Measurements from ENCODE around the gene CCDC157. TPM values are rescaled to one million over a fixed set of nuclear protein-coding genes. Genes with fewer than 3 reads are reported as not detected.

Gene CCDC157
- total RNA-seq: 6.3 and 8.3 TPM in 2 replicates

DNA sequence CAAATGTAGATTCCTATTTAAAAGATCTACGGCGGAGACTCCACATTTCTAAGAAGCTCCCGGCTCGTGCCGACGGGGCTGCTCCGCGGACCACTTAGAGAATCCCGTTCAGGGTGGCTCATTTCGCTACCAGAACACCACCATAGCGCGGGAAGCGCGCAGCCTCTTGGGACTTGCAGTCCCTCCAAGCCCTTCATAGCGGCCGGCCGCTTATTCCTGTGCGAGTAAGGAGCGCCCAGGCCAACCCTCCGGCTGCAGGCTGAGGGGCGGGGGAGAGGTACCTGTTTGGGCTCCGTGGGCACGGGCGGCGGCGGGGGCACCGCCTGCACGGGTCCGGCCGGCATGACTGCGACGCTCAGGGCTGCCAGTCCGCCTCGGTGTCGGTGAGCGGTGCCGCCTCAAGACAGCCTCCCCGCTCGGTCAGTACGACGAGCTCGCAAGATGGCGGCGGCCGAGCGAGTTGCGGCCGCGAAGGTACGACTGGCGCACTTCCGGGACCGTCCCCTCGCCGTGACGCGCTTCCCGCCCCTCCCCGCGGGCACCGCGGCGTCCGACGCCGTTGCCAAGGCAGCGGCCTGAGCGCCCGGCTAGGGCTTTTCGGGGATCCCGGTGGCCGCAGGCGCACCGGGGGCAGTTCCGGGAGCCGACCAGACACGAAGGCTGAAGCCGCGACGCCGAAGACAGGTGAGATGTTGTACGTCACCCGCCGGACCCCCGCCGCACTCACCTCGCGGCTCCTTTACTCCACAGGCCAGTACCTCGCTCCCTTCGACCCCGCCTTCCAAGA lies at the start of gene CCDC157, which contains the start of gene SF3A1:
Gene CCDC157 (plus strand): TSS at position 559 of the 787 bp plus-strand sequence. CDS start 8,994 bp downstream, outside the sequence.
Gene SF3A1 (minus strand): TSS at position 446 of the 787 bp plus-strand sequence. CDS start 102 bp downstream, at position 344.

DNA sequence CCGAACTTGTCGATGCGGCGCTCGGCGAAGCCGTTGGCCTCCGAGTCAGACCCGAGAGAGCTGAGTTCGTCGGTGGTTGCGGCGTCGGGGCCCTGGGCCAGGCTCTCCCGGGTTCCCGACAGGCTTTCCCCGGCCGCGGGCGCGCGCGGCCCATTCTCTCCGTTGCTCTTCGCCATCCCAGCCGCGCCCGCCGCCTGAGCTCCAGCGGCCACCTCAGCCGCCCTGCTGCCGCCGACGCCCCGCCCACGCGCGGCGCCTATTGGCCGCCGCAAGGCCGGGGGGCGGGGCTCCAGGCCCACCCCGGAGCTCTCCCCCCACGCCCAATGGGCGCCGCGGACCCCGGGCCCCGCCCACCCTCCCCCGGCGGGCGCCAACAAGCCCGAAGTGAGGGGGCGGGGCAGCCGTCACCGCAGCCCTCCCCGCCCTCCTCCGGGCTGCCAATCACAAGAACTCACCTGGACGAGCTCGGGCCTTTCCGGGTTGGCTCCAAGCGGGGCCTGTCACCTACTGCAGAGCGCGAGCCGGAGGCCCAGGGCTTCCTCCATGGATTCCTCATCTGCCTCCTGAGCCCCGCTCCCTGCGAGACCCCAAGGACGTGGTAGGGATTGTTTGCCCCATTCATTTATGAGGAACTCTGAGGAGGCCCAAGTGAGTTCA lies 30.0 kb upstream of the CCDC157 start, which contains the start of gene TBC1D10A:
Gene TBC1D10A (minus strand): TSS at position 236 of the 657 bp plus-strand sequence. CDS start 60 bp downstream, at position 176.

DNA sequence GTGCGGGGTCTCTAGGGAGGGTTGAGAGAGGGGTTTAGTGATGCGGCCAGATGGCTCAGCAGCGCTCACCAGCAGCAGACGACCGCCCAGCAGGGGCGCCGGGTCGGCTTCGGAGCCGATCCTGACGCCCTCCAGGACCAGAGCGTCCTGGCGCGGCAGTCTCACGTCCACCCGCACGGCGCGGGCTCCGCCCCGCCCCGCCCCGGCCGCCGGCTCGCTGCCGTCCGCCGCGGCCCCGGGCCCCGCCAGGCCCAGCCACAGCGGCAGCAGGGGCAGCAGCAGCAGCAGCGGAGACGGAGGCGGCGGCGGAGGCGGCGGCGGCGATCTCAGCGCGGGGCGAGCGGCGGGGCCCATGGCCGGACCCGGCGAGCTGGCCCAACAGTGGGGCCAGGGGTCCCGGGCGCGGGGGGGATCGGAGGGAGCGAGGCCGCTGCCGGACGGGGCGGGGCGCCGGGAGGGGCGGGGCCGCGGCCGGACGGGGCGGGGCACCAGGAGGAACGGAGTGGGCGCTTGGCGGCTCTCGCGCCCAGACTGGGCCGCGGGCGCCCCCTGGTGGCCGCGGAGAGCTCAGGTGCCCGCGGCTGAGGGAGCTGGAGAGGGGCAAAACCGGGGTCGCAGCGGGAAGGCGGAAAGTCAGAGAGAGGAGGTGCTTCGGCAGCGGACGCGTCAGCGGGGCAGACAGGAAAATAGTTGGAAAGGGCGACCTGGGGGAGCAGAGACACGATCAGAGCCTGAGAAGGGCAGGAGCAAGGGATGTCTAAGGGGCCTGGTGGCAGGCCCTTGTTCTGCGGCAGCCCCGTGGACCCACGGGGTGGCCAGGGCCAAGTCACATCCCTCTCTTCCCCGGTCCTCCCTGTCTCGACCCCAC lies 30.4 kb downstream of the CCDC157 start, which contains the start of gene RNF215:
Gene RNF215 (minus strand): TSS at position 452 of the 868 bp plus-strand sequence. CDS start 98 bp downstream, at position 354.

DNA sequence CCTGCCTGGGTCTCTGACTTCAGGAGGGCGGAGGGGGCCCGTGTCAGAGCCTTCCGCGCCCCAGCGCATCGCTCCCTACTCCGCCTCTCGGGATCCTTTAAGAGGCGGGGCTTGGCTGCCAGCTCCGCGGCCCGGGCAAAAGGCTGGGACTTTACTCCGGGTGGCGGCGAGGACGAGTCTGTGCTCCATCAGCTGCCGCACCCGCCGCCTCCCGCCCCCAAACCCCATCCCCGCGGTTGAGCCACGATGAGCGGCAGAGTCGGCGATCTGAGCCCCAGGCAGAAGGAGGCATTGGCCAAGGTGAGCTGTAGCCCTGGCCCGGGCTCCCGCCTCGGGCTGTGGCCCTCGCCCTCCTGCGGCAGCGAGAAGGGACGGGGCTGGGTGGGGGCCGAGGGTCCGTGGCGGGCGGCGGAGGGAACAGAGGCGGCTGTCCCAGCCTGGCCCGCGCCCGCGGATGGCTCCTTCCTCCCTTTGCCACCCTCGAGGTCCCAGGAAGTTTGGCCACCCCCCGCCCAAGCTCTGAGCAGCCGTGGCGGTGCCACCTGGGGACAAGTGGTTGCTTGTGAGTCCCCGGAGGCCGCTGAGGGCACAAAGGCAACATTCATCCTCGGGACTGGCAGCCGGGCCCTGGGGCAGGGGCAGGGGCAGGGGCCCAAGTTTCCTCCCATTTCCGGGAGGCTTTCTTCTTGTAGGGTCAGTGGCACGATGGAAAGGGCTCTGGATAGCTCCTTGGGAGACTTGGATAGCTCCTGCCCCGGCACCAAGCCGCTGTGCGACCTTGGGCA lies 40.3 kb downstream of the CCDC157 start, which contains the start of gene SEC14L2:
Gene SEC14L2 (plus strand): TSS at position 148 of the 785 bp plus-strand sequence. CDS start 99 bp downstream, at position 247.

DNA sequence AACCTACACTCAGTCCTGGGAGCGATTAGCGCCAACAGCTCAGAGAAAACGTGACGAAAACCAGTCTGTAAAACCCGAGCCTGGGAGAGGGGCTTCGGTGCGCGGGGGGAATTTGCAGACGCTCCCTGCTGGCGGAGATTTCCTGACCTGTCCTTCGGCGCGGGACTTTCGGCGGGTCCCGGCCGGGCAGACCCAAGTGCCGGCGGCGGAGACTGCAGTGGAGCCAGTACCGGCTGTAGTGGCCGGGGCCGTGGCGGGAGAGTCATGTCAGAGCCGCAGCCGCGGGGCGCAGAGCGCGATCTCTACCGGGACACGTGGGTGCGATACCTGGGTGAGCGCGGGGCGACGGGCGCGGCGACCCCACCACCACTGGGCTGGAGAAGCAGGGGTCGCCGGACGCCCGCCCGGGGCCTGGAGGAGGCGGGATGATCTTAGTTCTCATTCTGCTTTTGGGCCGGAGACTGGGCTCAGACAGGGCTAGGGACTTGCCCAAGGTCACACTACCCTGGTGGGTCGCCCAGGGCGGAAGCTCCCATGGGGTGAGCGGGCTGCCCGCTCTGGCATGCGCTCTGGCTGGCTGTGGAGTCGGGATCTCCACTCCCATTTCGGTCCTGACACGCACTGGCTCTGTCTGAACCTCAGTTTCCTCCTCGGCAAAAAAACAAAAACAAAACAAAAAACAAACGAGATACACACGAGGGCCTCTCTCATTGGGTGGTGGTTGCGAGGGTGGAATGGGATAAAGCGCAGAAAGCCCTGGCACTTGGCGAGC lies 69.0 kb downstream of the CCDC157 start, which contains the start of gene MTFP1:
Gene MTFP1 (plus strand): TSS at position 153 of the 772 bp plus-strand sequence. CDS start 112 bp downstream, at position 265.

Other genes starting within 250 kb of the CCDC157 start
- gene LIF, start 110.2 kb upstream of the CCDC157 start, total RNA-seq: 4.4 and 11.0 TPM in 2 replicates
- not detected in 2 replicates for gene OSM, start 90.2 kb upstream of the CCDC157 start, total RNA-seq
- 4.0 and 7.4 TPM in 2 replicates for gene CASTOR1, start 67.5 kb upstream of the CCDC157 start, total RNA-seq
- 25.9 and 30.3 TPM in 2 replicates for gene TBC1D10A, start 30.1 kb upstream of the CCDC157 start, total RNA-seq
- gene SF3A1, start 113 bp upstream of the CCDC157 start, total RNA-seq: 19.3 and 41.3 TPM in 2 replicates
- 17.9 and 26.5 TPM in 2 replicates for gene RNF215, start 30.4 kb downstream of the CCDC157 start, total RNA-seq
- 30.8 and 47.3 TPM in 2 replicates for gene SEC14L2, start 40.0 kb downstream of the CCDC157 start, total RNA-seq
- 8.7 and 13.5 TPM in 2 replicates for gene MTFP1, start 68.8 kb downstream of the CCDC157 start, total RNA-seq
- not detected in 2 replicates for gene SEC14L3, start 115.0 kb downstream of the CCDC157 start, total RNA-seq
- gene SEC14L4, start 148.7 kb downstream of the CCDC157 start, total RNA-seq: 0.58 TPM in 1 of 2 replicates, not detected in the other
- 0.35 TPM in 1 of 2 replicates, not detected in the other for gene SEC14L6, start 189.7 kb downstream of the CCDC157 start, total RNA-seq
- 0.18 and 0.29 TPM in 2 replicates for gene GAL3ST1, start 217.7 kb downstream of the CCDC157 start, total RNA-seq
- gene PES1, start 234.9 kb downstream of the CCDC157 start, total RNA-seq: 82.8 and 87.6 TPM in 2 replicates